SK-N-SH (cell line): Measurements from ENCODE around the gene MISP3.

Experiments
- CTCF ChIP-seq: fragments of 200-600 bp; sonication (generic); IDR thresholded peaks from 2 replicates; pipeline ENCODE4 v1.6.1; 2017; ENCODE audit warnings: antibody characterized with exemption, mild to moderate bottlenecking, moderate library complexity
- GATA2 ChIP-seq: sonication (generic); formaldehyde crosslinking; IDR thresholded peaks from 2 replicates; pipeline ENCODE4 v1.5.0; 2020; ENCODE audit warnings: mild to moderate bottlenecking, missing genetic modification reagents
- RFX5 ChIP-seq: IDR thresholded peaks from 2 replicates; pipeline ENCODE4 v1.6.1; 2012; ENCODE audit warnings: mild to moderate bottlenecking, improper control_type of control experiment, low read length

DNA sequence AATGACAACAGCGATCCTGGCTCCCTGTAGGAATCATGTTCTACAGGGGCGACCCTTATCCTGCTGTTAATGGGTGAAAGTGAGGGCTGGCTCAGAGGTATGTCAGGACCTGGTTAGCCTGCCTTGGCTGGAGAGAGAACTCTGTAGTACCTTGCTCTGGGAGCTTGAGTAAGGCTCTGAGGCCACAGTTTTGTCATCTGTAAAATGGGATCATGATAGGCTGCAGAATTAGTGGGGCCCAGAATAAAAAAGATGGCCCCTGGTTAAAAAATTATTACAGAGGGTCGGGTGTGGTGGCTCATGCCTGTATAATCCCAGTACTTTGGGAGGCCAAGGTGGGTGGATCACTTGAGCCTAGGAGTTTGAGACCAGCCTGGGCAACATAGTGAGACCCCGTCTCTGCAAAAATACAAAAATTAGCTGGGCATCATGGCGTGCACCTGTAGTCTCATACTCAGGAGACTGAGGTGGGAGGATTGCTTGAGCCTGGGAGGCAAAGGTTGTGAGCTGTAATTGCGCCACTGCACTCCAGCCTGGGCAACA is 28.5 kb downstream of the MISP3 start:
- TF ChIP-seq CTCF (no peak), GATA2 (no peak), RFX5 (no peak)
